Measurements from ENCODE around the gene SYVN1. TPM values are rescaled to one million over a fixed set of nuclear protein-coding genes. Genes with fewer than 3 reads are reported as not detected.
A peak's percentile ranks its signal among the peaks of the same experiment; 100 is the strongest.
"Not testable (repeated sequence)": the region's sequence is repeated elsewhere in the genome, so short reads cannot be mapped to it uniquely, and the experiment has no call there.

SYVN1 gene
- total and polyA plus RNA-seq, 4 donors, result 19.9 to 210 (median 56.6) TPM

DNA sequence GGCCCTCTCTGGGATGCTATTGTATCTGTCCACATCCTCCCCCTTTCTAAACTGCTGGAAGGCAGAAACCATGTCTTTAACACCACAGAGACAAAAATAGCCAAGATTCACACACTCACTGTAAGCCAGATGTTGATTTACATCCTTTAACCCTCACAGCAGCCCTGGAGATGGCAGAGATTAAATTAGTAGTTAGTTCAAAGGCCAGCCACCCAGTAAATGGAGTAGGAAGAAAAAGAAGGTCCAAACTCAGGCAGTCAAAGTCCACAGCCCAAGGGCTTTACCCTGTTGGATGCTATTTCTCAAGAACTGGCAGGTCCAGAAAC lies 14.7 kb downstream of the SYVN1 start:
- Histone ChIP-seq H3K9me3 (ENCODE audit: control insufficient read depth in 4 of 4, low read length in 3 of 4) (no peaks in the 10 kb centered on the region), H3K27ac (ENCODE audit: low read depth in 1 of 2, low read length in 2 of 2) (peak overlapping the region in 1 of 2 donors; percentile 22), H3K4me3 (ENCODE audit: low read depth in 1 of 3, low read length in 3 of 3) (no peak overlapping the region), H3K9ac (ENCODE audit: low read depth in 1 of 2, low read length in 2 of 2) (no peak overlapping the region), H3K36me3 (ENCODE audit: control insufficient read depth in 4 of 4, insufficient read depth in 3 of 4, low read depth in 1 of 4, low read length in 3 of 4) (peaks cover 9 to 22% (median 18%) of the 10 kb centered on the region in 4 donors), H3K27me3 (ENCODE audit: control insufficient read depth in 4 of 4, insufficient read depth in 4 of 4, low read length in 3 of 4) (no peaks in the 10 kb centered on the region), H3K4me1 (ENCODE audit: control insufficient read depth in 4 of 4, insufficient read depth in 4 of 4, low read length in 3 of 4) (peaks cover 13 to 59% (median 44%) of the 10 kb centered on the region in 4 donors)
- TF ChIP-seq GABPA (IDR thresholded peaks at IDR 0.05 in 1 of 2, conservative IDR thresholded peaks at IDR 0.05 in 1 of 2) (no peak), SP1 (IDR thresholded peaks at IDR 0.05) (no peak), FOXA1 (IDR thresholded peaks at IDR 0.05) (no peak), TAF1 (conservative IDR thresholded peaks at IDR 0.05) (no peak), HNF4G (IDR thresholded peaks at IDR 0.05) (no peak), FOXA2 (IDR thresholded peaks at IDR 0.05) (no peak), EGR1 (IDR thresholded peaks at IDR 0.05; ENCODE audit: low read depth in 2 of 2) (no peak), RAD21 (IDR thresholded peaks at IDR 0.05) (no peak), YY1 (IDR thresholded peaks at IDR 0.05) (no peak)
- TF ChIP-seq, protein P1, sequence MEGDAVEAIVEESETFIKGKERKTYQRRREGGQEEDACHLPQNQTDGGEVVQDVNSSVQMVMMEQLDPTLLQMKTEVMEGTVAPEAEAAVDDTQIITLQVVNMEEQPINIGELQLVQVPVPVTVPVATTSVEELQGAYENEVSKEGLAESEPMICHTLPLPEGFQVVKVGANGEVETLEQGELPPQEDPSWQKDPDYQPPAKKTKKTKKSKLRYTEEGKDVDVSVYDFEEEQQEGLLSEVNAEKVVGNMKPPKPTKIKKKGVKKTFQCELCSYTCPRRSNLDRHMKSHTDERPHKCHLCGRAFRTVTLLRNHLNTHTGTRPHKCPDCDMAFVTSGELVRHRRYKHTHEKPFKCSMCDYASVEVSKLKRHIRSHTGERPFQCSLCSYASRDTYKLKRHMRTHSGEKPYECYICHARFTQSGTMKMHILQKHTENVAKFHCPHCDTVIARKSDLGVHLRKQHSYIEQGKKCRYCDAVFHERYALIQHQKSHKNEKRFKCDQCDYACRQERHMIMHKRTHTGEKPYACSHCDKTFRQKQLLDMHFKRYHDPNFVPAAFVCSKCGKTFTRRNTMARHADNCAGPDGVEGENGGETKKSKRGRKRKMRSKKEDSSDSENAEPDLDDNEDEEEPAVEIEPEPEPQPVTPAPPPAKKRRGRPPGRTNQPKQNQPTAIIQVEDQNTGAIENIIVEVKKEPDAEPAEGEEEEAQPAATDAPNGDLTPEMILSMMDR (IDR thresholded peaks at IDR 0.05; ENCODE audit: low read depth, low read length, missing input control), result no peak
- TF ChIP-seq, protein P2, sequence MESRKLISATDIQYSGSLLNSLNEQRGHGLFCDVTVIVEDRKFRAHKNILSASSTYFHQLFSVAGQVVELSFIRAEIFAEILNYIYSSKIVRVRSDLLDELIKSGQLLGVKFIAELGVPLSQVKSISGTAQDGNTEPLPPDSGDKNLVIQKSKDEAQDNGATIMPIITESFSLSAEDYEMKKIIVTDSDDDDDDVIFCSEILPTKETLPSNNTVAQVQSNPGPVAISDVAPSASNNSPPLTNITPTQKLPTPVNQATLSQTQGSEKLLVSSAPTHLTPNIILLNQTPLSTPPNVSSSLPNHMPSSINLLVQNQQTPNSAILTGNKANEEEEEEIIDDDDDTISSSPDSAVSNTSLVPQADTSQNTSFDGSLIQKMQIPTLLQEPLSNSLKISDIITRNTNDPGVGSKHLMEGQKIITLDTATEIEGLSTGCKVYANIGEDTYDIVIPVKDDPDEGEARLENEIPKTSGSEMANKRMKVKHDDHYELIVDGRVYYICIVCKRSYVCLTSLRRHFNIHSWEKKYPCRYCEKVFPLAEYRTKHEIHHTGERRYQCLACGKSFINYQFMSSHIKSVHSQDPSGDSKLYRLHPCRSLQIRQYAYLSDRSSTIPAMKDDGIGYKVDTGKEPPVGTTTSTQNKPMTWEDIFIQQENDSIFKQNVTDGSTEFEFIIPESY (IDR thresholded peaks at IDR 0.05), result no peak
- TF ChIP-seq, protein P3, sequence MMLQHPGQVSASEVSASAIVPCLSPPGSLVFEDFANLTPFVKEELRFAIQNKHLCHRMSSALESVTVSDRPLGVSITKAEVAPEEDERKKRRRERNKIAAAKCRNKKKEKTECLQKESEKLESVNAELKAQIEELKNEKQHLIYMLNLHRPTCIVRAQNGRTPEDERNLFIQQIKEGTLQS (IDR thresholded peaks at IDR 0.05), result no peak
- no peak for DNase-seq (ENCODE audit: low spot score)

DNA sequence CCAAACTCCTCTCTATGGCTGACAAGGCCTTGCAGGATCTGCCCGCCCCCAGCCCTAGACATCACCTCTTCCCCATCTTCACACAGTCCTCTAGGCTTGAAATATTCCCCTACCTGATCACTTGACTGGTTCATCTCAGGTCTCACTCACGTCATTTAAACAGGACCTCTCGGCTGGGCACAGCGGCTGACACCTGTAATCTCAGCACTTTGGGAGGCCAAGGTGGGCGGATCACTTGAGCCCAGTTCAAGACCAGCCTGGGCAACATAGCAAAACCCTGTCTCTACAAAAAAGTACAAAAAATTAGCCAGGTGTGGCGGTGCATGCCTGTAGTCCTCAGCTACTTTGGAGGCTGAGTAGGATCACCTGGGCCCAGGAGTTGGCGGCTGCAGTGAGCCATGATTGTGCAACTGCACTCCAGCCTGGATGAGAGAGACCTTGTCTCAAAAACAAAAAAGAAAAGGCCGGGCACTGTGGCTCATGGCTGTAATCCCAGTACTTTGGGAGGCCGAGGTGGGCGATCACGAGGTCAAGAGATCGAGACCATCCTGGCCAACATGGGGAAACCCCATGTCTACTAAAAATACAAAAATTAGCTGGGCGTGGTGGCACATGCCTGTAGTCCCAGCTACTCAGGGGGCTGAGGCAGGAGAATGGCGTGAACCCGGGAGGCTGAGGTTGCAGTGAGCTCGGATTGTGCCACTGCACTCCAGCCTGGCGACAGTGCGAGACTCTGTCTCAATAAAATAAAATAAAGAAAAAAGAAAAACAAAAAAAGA lies 15.2 kb downstream of the SYVN1 start:
- H3K27me3 ChIP-seq (ENCODE audit: control insufficient read depth in 4 of 4, insufficient read depth in 4 of 4, low read length in 3 of 4); H3K9me3 ChIP-seq (ENCODE audit: control insufficient read depth in 4 of 4, low read length in 3 of 4); H3K9ac ChIP-seq (ENCODE audit: low read depth in 1 of 2, low read length in 2 of 2); DNase-seq (ENCODE audit: low spot score); H3K4me3 ChIP-seq (ENCODE audit: low read depth in 1 of 3, low read length in 3 of 3): not testable (repeated sequence)
- WGBS, result 80% methylated on average over 18 of the region's 18 CpGs
- Histone ChIP-seq H3K4me1 (ENCODE audit: control insufficient read depth in 4 of 4, insufficient read depth in 4 of 4, low read length in 3 of 4) (peaks cover 13 to 65% (median 49%) of the 10 kb centered on the region in 4 donors), H3K36me3 (ENCODE audit: control insufficient read depth in 4 of 4, insufficient read depth in 3 of 4, low read depth in 1 of 4, low read length in 3 of 4) (peaks cover 9 to 19% (median 17%) of the 10 kb centered on the region in 4 donors), H3K27ac (ENCODE audit: low read depth in 1 of 2, low read length in 2 of 2) (peak overlapping the region in 1 of 2 donors; percentile 26)

DNA sequence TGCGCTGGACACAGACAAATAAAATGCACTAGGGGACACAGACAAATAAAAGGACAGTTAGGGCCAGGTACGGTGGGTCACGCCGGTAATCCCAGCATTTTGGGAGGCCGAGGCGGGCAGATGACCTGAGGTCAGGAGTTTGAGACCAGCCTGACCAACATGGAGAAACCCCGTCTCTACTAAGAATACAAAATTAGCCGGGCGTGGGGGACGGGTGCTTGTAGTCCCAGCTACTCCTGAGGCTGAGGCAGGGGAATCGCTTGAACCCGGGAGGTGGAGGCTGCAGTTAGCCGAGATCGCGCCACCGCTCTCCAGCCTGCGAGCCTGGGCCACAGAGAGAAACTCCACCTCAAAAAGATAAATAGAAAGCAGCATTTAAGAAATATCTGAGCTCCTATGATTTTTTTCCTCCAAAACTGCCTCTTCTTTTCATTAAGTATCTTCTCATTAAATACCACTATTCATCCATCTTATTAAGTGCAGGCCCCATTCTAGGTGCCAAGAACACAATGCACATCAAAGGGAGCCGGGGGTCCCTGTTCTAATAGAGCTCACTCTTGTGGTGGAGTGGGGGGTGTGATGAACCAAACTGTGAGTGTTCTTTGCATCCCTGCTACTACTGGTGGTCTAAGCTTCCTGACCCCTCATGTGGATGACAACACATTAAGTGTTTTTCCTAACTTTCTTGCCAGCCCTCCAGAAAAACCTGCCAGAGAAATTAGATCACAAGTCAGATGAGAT lies 16.1 kb downstream of the SYVN1 start:
- Histone ChIP-seq H3K9ac (ENCODE audit: low read depth in 1 of 2, low read length in 2 of 2) (no peak overlapping the region), H3K27me3 (ENCODE audit: control insufficient read depth in 4 of 4, insufficient read depth in 4 of 4, low read length in 3 of 4) (no peaks in the 10 kb centered on the region), H3K9me3 (ENCODE audit: control insufficient read depth in 4 of 4, low read length in 3 of 4) (no peaks in the 10 kb centered on the region), H3K4me3 (ENCODE audit: low read depth in 1 of 3, low read length in 3 of 3) (no peak overlapping the region), H3K36me3 (ENCODE audit: control insufficient read depth in 4 of 4, insufficient read depth in 3 of 4, low read depth in 1 of 4, low read length in 3 of 4) (peaks cover 9 to 19% (median 17%) of the 10 kb centered on the region in 4 donors), H3K4me1 (ENCODE audit: control insufficient read depth in 4 of 4, insufficient read depth in 4 of 4, low read length in 3 of 4) (peaks cover 15 to 72% (median 56%) of the 10 kb centered on the region in 4 donors), H3K27ac (ENCODE audit: low read depth in 1 of 2, low read length in 2 of 2) (peak overlapping the region in 1 of 2 donors; percentile 26)
- 83% methylated on average over 18 of the region's 18 CpGs for WGBS
- no peak for DNase-seq (ENCODE audit: low spot score)
- peak in 1 of 2 donors; percentile 1 for TF ChIP-seq RAD21 (IDR thresholded peaks at IDR 0.05)
- TF ChIP-seq, protein P4, sequence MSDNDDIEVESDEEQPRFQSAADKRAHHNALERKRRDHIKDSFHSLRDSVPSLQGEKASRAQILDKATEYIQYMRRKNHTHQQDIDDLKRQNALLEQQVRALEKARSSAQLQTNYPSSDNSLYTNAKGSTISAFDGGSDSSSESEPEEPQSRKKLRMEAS (IDR thresholded peaks at IDR 0.05), result no peak

All from liver (tissue), 9 donors.